LNCAP (cell line): Measurements from ENCODE around the gene ZNF662.

Source experiments
- TF ChIP-seq, protein P1 (sequence below): fragments of 450-650 bp; IDR thresholded peaks from 2 replicates; pipeline ENCODE4 v1.5.1; 2017; ENCODE audit warnings: mild to moderate bottlenecking

Gene ZNF662

DNA sequence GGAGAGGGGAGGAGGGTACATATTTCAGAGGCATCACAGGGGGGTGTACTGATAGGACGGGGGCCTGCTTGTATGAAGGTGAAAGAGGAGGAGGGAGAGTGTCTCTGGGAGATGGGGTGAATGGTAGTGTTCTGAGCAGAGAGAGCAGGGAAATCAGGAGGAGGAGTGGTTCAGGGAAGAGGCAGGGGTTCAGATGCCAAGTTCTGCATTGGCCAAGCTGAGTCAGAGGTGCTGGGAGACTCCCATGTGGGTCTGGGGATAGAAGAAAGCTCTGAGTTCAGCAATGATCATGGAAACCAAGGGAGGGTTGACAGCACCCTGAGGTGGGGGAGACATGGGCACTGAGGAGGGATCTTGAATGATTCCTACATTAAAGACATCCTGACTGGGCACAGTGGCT, 33.2 kb upstream of the ZNF662 start:
- TF ChIP-seq, protein P1, sequence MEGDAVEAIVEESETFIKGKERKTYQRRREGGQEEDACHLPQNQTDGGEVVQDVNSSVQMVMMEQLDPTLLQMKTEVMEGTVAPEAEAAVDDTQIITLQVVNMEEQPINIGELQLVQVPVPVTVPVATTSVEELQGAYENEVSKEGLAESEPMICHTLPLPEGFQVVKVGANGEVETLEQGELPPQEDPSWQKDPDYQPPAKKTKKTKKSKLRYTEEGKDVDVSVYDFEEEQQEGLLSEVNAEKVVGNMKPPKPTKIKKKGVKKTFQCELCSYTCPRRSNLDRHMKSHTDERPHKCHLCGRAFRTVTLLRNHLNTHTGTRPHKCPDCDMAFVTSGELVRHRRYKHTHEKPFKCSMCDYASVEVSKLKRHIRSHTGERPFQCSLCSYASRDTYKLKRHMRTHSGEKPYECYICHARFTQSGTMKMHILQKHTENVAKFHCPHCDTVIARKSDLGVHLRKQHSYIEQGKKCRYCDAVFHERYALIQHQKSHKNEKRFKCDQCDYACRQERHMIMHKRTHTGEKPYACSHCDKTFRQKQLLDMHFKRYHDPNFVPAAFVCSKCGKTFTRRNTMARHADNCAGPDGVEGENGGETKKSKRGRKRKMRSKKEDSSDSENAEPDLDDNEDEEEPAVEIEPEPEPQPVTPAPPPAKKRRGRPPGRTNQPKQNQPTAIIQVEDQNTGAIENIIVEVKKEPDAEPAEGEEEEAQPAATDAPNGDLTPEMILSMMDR, result no peak

DNA sequence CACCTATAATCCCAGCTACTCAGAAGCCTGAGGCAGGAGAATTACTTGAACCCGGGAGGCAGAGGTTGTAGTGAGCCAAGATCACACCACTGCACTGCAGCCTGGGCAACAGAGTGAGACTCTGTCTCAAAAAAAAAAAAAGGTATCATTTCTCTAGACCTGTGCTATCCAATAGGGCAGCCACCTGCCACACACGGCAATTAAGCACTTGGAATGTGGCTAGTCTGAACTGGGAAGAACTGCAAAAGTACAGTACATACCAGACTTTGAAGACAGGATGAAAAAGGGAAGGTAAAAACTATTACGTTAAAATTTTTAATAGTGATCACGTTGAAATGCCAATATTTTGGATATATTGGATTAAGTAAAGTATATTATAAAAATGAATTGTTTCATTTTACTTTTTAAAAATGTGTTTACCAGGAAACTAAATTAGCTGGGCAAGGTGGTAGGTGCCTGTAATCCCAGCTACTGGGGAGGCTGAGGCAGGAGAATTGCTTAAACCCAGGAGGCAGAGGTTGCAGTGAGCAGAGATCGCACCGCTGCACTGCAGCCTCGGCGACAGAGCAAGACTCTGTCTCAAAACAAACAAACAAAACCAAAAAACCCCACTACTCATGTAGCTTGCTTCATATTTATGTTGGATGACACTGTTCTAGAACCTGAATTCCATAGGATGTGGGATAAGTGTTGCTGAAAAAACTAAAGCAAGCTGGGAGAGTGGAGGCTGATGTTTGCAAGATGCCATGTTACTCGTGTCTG, 32.5 kb upstream of the ZNF662 start:
- TF ChIP-seq, protein P1, result no peak

DNA sequence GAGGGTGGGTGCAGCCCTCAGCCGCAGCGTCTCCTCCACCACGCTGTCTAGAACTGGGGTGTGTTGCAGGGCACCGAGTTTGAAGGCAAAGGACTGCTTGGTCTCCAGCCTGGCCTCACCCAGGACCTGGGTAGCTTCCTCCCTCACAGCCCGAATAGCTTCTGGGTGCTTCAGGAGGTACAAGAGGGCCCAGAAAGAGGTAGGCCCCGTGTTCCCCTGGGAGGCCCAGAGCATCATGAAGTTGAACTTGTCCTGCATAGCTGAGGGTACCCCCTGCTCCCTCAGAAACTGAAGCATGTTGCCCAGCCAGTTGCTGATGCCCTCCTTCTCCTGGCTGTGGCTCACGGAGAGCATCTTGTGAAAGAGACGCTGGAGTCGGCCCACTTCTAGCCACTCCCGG, 31.2 kb upstream of the ZNF662 start:
- TF ChIP-seq, protein P1, result no peak

DNA sequence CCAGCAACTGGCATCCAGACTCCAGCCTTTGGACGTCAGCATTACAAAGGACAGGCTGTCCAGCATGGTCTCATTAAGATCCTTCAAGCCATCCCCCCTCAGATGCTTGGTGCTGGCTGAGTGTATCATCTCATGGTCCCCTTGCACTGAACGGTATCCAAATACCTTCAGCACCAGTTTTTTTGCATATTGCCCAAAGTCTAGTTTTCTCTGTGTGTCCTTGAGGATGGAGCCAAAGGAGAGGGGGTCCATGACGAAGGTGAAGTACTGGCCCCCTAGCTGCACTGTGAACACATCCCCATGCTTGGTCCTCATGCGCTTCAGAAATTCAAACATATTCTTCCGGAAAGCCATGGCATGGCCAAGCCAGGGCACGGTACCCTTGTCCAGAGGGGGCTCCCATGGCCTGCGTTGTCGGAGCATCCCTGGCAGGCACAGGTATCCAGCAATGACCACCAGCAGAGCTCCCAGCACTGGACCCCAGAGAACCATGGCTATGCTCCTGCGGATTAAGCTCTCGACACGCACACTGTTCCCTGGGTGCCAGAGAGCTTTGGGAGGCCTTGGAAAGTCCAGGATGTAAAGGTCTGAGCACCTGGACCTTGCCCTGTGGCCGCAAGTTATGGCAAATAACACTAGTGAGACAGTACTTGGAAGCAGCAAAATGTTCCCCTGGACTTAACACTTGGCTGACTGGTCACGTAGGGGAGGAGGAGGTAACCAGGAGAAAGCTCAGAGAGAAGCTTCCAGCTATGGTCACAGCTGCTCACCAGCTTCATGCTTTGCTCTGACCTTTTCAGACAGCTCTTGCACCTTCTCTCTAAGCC, 30.4 kb upstream of the ZNF662 start, which contains the start of gene CYP8B1:
TSS of gene CYP8B1 (minus strand) at position 555 of the 827 bp plus-strand sequence. CDS start at position 492, 63 bp downstream.
- TF ChIP-seq, protein P1, result no peak

DNA sequence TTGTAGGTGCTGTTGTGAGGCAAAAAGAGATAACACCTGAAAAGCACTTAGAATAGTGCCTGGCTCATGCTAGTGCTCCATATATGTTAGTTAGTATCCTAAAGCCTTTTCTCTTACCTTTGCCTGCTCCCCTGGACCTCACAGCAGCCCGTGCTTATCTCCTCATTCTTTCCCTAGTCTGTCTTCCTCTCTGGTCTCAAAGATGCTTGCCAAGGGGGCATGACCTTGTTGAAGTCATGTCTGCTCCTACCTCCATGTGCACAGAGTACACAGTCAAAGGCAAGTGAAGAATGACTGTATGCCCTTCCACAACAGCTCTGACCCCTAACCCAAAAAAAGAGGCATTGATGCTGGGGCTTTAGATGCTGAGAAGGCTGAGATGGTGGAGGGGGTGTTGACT, 29.5 kb upstream of the ZNF662 start:
- TF ChIP-seq, protein P1, result no peak

DNA sequence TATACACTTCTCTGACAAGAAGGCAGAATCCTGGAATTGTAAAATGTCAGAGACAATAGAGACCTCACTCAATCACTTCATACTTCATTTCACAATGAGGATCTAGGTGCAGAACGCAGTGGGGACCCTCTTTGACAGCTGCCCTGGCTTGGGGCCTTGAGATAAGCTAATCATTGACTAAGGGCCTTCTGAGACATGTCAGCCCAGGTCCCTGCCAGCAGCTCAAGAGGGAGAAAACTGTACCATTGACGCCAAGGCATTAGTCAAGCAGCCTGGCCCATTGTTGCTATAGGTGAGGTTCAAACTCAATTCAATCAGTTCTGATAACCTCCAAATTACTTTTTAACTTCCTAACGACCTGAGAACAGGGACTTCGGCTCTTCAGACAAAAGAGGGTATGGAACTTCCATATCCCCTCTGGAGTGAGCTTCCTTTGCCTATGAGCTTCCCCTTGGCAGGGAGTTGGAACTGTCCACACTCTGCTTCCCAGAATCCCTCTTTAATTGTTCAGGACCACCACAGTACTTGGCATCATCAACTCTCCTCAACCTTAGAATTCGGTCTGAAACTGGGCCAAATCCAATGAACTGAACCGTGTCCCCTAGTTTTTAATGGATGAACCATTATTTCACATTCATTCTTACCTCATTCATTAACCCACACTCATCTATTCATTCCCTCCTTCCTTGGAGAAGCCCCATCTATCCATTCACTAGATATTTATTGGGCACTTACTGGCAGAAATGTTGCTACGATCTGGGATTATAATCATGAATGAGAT, 28.8 kb upstream of the ZNF662 start:
- TF ChIP-seq, protein P1, result no peak

DNA sequence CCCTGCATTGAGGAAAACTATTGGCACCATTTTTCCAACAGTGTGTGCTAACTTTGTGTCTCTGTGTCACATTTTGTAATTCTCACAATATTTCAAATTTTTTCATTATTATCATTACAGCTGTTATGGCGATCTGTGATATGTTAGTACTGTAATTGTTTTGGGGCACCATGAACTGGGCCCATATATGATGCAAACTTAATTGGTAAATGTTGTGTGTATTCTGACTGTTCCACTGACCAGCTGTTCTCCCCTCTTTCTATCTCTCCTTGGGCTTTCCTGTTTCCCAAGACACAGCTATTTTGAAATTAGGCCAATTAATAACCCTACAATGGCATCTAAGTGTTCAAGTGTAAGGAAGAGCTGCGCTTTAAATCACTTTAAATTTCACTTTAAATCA, 28.1 kb upstream of the ZNF662 start:
- TF ChIP-seq, protein P1, result no peak
